GM23338 (cell line): Measurements from ENCODE around the gene DHRS13.

Experiments used
- CREB1 ChIP-seq: fragments of 250-450 bp; sonication (Bioruptor Pico); IDR thresholded peaks from 2 replicates; pipeline ENCODE4 v1.5.0; 2020; ENCODE audit warnings: low read depth, mild to moderate bottlenecking, moderate library complexity
- EZH2 ChIP-seq: fragments of 200-600 bp; sonication (generic); IDR thresholded peaks from one replicate; pipeline ENCODE4 v1.8.0; 2017; ENCODE audit warnings: antibody characterized with exemption, mild to moderate bottlenecking, low read depth; ENCODE audit not compliant: unreplicated experiment
- EZH2phosphoT487 ChIP-seq: fragments of 200-600 bp; sonication (generic); IDR thresholded peaks from one replicate; pipeline ENCODE4 v1.8.1; 2018; ENCODE audit warnings: antibody characterized with exemption; ENCODE audit not compliant: unreplicated experiment
- JUNB ChIP-seq: IDR thresholded peaks from one replicate; pipeline ENCODE4 v1.6.1; 2016; ENCODE audit warnings: antibody characterized with exemption; ENCODE audit not compliant: unreplicated experiment
- NANOG ChIP-seq: IDR thresholded peaks from 2 replicates; pipeline ENCODE4 v1.6.1; 2016; ENCODE audit warnings: antibody characterized with exemption, borderline replicate concordance
- POLR2AphosphoS5 ChIP-seq: IDR thresholded peaks from 2 replicates; pipeline ENCODE4 v1.6.1; 2016; ENCODE audit warnings: antibody characterized with exemption, low read depth
- STAT1 ChIP-seq: IDR thresholded peaks from one replicate; pipeline ENCODE4 v1.6.1; 2016; ENCODE audit warnings: antibody characterized with exemption; ENCODE audit not compliant: unreplicated experiment
- ZNF114 ChIP-seq: fragments of 250-450 bp; sonication (Bioruptor Pico); IDR thresholded peaks from 2 replicates; pipeline ENCODE4 v1.5.0; 2020; ENCODE audit warnings: mild to moderate bottlenecking, moderate library complexity
- ZNF331 ChIP-seq: fragments of 250-450 bp; sonication (Bioruptor Pico); IDR thresholded peaks from 2 replicates; pipeline ENCODE4 v1.5.0; 2020; ENCODE audit warnings: low read depth, mild to moderate bottlenecking, moderate library complexity
- TF ChIP-seq, protein P1 (sequence below), 2 experiments: fragments of 200-600 bp in 1 of 2; sonication (generic) in 1 of 2; conservative IDR thresholded peaks; 2 replicates each; pipeline versions ENCODE4 v1.5.1 to v1.6.1; 2016 to 2017; ENCODE audit warnings: antibody characterized with exemption in 2 of 2, low read depth in 2 of 2, mild to moderate bottlenecking in 2 of 2, moderate library complexity in 1 of 2
- TF ChIP-seq, protein P2 (sequence below): IDR thresholded peaks from one replicate; pipeline ENCODE4 v1.6.1; 2018; ENCODE audit warnings: antibody characterized with exemption; ENCODE audit not compliant: unreplicated experiment
- TF ChIP-seq, protein P3 (sequence below): IDR thresholded peaks from 2 replicates; pipeline ENCODE4 v1.6.1; 2016; ENCODE audit warnings: antibody characterized with exemption
- TF ChIP-seq, protein P4 (sequence below): fragments of 250-450 bp; sonication (Bioruptor Pico); IDR thresholded peaks from 2 replicates; pipeline ENCODE4 v1.5.0; 2020; ENCODE audit warnings: mild to moderate bottlenecking, moderate library complexity

DNA sequence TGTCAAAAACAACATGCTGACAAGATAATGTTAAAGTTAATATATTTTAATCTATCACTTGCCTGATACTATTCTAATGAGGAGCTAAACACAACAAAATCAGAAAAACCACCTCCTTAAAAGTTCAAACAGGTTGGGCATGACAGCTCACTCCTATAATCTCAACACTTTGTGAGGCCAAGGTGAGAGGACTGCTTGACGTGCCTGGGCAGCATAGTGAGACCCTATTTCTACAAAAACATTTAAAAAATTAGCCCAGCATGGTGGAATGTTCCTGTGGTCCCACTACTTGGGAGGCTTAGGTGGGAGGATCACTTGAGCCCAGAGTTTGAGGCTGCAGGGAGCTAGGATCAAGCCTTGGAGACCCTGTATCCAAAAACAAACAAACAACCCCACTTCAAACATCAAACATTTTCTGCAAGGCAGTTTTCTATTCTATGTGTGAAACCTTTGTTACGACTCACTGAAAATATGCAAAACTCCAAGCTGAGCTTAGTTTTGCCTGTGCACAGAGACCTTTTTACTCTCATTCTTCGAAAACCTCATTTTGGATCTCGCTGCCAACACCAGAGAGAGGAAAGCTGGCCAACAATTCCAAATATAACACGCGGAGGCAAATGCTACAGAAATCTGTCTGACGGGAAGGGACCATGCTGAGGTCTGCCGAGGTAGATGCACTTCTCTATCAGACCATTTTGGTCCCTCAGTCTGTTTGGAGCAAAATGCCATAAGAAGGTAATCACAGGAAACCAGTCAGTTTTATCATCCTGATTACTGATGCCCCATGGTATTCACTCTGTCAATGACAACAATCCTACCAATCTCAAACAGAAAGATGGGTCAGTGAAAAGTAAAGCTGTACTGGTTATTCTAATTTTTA, 42.2 kb upstream of the DHRS13 start:
- TF ChIP-seq, protein P1, sequence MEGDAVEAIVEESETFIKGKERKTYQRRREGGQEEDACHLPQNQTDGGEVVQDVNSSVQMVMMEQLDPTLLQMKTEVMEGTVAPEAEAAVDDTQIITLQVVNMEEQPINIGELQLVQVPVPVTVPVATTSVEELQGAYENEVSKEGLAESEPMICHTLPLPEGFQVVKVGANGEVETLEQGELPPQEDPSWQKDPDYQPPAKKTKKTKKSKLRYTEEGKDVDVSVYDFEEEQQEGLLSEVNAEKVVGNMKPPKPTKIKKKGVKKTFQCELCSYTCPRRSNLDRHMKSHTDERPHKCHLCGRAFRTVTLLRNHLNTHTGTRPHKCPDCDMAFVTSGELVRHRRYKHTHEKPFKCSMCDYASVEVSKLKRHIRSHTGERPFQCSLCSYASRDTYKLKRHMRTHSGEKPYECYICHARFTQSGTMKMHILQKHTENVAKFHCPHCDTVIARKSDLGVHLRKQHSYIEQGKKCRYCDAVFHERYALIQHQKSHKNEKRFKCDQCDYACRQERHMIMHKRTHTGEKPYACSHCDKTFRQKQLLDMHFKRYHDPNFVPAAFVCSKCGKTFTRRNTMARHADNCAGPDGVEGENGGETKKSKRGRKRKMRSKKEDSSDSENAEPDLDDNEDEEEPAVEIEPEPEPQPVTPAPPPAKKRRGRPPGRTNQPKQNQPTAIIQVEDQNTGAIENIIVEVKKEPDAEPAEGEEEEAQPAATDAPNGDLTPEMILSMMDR (conservative IDR thresholded peaks at IDR 0.05; ENCODE audit: low read depth in 2 of 2) = no peak
- TF ChIP-seq CREB1 (CRISPR knock-in tag) (no peak), EZH2phosphoT487 (no peak), EZH2 (no peak), JUNB (no peak), POLR2AphosphoS5 (no peak), NANOG (no peak), ZNF114 (CRISPR knock-in tag) (no peak), STAT1 (no peak), ZNF331 (CRISPR knock-in tag) (no peak)
- TF ChIP-seq, protein P2, sequence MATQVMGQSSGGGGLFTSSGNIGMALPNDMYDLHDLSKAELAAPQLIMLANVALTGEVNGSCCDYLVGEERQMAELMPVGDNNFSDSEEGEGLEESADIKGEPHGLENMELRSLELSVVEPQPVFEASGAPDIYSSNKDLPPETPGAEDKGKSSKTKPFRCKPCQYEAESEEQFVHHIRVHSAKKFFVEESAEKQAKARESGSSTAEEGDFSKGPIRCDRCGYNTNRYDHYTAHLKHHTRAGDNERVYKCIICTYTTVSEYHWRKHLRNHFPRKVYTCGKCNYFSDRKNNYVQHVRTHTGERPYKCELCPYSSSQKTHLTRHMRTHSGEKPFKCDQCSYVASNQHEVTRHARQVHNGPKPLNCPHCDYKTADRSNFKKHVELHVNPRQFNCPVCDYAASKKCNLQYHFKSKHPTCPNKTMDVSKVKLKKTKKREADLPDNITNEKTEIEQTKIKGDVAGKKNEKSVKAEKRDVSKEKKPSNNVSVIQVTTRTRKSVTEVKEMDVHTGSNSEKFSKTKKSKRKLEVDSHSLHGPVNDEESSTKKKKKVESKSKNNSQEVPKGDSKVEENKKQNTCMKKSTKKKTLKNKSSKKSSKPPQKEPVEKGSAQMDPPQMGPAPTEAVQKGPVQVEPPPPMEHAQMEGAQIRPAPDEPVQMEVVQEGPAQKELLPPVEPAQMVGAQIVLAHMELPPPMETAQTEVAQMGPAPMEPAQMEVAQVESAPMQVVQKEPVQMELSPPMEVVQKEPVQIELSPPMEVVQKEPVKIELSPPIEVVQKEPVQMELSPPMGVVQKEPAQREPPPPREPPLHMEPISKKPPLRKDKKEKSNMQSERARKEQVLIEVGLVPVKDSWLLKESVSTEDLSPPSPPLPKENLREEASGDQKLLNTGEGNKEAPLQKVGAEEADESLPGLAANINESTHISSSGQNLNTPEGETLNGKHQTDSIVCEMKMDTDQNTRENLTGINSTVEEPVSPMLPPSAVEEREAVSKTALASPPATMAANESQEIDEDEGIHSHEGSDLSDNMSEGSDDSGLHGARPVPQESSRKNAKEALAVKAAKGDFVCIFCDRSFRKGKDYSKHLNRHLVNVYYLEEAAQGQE = no peak
- TF ChIP-seq, protein P3, sequence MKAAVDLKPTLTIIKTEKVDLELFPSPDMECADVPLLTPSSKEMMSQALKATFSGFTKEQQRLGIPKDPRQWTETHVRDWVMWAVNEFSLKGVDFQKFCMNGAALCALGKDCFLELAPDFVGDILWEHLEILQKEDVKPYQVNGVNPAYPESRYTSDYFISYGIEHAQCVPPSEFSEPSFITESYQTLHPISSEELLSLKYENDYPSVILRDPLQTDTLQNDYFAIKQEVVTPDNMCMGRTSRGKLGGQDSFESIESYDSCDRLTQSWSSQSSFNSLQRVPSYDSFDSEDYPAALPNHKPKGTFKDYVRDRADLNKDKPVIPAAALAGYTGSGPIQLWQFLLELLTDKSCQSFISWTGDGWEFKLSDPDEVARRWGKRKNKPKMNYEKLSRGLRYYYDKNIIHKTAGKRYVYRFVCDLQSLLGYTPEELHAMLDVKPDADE = no peak
- TF ChIP-seq, protein P4, sequence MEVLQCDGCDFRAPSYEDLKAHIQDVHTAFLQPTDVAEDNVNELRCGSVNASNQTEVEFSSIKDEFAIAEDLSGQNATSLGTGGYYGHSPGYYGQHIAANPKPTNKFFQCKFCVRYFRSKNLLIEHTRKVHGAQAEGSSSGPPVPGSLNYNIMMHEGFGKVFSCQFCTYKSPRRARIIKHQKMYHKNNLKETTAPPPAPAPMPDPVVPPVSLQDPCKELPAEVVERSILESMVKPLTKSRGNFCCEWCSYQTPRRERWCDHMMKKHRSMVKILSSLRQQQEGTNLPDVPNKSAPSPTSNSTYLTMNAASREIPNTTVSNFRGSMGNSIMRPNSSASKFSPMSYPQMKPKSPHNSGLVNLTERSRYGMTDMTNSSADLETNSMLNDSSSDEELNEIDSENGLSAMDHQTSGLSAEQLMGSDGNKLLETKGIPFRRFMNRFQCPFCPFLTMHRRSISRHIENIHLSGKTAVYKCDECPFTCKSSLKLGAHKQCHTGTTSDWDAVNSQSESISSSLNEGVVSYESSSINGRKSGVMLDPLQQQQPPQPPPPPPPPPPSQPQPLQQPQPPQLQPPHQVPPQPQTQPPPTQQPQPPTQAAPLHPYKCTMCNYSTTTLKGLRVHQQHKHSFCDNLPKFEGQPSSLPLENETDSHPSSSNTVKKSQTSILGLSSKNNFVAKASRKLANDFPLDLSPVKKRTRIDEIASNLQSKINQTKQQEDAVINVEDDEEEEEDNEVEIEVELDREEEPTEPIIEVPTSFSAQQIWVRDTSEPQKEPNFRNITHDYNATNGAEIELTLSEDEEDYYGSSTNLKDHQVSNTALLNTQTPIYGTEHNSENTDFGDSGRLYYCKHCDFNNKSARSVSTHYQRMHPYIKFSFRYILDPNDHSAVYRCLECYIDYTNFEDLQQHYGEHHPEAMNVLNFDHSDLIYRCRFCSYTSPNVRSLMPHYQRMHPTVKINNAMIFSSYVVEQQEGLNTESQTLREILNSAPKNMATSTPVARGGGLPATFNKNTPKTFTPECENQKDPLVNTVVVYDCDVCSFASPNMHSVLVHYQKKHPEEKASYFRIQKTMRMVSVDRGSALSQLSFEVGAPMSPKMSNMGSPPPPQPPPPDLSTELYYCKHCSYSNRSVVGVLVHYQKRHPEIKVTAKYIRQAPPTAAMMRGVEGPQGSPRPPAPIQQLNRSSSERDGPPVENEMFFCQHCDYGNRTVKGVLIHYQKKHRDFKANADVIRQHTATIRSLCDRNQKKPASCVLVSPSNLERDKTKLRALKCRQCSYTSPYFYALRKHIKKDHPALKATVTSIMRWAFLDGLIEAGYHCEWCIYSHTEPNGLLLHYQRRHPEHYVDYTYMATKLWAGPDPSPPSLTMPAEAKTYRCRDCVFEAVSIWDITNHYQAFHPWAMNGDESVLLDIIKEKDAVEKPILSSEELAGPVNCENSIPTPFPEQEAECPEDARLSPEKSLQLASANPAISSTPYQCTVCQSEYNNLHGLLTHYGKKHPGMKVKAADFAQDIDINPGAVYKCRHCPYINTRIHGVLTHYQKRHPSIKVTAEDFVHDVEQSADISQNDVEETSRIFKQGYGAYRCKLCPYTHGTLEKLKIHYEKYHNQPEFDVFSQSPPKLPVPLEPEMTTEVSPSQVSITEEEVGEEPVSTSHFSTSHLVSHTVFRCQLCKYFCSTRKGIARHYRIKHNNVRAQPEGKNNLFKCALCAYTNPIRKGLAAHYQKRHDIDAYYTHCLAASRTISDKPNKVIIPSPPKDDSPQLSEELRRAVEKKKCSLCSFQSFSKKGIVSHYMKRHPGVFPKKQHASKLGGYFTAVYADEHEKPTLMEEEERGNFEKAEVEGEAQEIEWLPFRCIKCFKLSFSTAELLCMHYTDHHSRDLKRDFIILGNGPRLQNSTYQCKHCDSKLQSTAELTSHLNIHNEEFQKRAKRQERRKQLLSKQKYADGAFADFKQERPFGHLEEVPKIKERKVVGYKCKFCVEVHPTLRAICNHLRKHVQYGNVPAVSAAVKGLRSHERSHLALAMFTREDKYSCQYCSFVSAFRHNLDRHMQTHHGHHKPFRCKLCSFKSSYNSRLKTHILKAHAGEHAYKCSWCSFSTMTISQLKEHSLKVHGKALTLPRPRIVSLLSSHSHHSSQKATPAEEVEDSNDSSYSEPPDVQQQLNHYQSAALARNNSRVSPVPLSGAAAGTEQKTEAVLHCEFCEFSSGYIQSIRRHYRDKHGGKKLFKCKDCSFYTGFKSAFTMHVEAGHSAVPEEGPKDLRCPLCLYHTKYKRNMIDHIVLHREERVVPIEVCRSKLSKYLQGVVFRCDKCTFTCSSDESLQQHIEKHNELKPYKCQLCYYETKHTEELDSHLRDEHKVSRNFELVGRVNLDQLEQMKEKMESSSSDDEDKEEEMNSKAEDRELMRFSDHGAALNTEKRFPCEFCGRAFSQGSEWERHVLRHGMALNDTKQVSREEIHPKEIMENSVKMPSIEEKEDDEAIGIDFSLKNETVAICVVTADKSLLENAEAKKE (CRISPR knock-in tag) = no peak
